Right atrium auricular region (tissue), 2 donors: Measurements from ENCODE around the gene TMEM150A. TPM values are rescaled to one million over a fixed set of nuclear protein-coding genes. Genes with fewer than 3 reads are reported as not detected.

Source experiments
- DNase-seq: peaks from one replicate; pipeline ENCODE4 v3.0.0-alpha.2; 2019; ENCODE audit warnings: low spot score
- H3K27ac ChIP-seq, 2 donors: fragments of 200-600 bp; sonication (generic); 1 replicate in 1 of 2; 2 replicates in 1 of 2; pipeline ENCODE4 v1.5.1; 2016 to 2019
- H3K27me3 ChIP-seq, 2 donors: fragments of 200-600 bp; sonication (generic); one replicate each; pipeline versions ENCODE4 v1.5.1 to v1.6.0; 2017 to 2019
- H3K36me3 ChIP-seq: fragments of 200-600 bp; sonication (generic); one replicate; pipeline ENCODE4 v1.5.1; 2016
- H3K4me1 ChIP-seq, 2 donors: fragments of 200-600 bp; sonication (generic); one replicate each; pipeline versions ENCODE4 v1.5.1 to v1.6.0; 2017 to 2019
- H3K4me3 ChIP-seq, 2 donors: fragments of 200-600 bp; sonication (generic); 1 replicate in 1 of 2; 2 replicates in 1 of 2; pipeline ENCODE4 v1.5.1; 2017 to 2019; ENCODE audit warnings: mild to moderate bottlenecking in 1 of 2, moderate library complexity in 1 of 2
- H3K9me3 ChIP-seq, 2 donors: fragments of 200-600 bp; sonication (generic); one replicate each; pipeline ENCODE4 v1.5.1; 2019
- total RNA-seq, 2 donors: library from RNA; depleted of rRNA; stranded (reverse); fragments of >200 nt; gene quantifications; one replicate each; pipeline ENCODE4 v1.1.0, GENCODE V29; 2016
- TF ChIP-seq, protein P1 (sequence below), 2 donors: fragments of 200-600 bp; sonication (generic); IDR thresholded peaks; one replicate each; pipeline ENCODE4 v1.5.1; 2019; ENCODE audit warnings: antibody characterized with exemption in 2 of 2

TMEM150A gene, protein sequence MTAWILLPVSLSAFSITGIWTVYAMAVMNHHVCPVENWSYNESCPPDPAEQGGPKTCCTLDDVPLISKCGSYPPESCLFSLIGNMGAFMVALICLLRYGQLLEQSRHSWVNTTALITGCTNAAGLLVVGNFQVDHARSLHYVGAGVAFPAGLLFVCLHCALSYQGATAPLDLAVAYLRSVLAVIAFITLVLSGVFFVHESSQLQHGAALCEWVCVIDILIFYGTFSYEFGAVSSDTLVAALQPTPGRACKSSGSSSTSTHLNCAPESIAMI
- 10 to 100 TPM; 15.8 to 21.7 TPM for total RNA-seq

GRCh38 chr2:85602476-85603234 lies at the start of gene TMEM150A:
TMEM150A (minus strand) TSS chr2:85602698; CDS start chr2:85601948, 750 bp downstream.
- no peaks in the 10 kb centered on the region for H3K9me3 ChIP-seq
- H3K36me3 ChIP-seq = peaks cover 22% of the 10 kb centered on the region
- H3K4me1 ChIP-seq = peaks cover 0 to 60% of the 10 kb centered on the region in 2 donors
- TF ChIP-seq, protein P1, sequence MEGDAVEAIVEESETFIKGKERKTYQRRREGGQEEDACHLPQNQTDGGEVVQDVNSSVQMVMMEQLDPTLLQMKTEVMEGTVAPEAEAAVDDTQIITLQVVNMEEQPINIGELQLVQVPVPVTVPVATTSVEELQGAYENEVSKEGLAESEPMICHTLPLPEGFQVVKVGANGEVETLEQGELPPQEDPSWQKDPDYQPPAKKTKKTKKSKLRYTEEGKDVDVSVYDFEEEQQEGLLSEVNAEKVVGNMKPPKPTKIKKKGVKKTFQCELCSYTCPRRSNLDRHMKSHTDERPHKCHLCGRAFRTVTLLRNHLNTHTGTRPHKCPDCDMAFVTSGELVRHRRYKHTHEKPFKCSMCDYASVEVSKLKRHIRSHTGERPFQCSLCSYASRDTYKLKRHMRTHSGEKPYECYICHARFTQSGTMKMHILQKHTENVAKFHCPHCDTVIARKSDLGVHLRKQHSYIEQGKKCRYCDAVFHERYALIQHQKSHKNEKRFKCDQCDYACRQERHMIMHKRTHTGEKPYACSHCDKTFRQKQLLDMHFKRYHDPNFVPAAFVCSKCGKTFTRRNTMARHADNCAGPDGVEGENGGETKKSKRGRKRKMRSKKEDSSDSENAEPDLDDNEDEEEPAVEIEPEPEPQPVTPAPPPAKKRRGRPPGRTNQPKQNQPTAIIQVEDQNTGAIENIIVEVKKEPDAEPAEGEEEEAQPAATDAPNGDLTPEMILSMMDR (IDR thresholded peaks at IDR 0.05) = peak in 1 of 2 donors; percentile 20
- peak within 1 kb of the TSS; percentile 88 to 90 for H3K27ac ChIP-seq
- H3K27me3 ChIP-seq = no peaks in the 10 kb centered on the region
- peak; percentile 95 for DNase-seq
- H3K4me3 ChIP-seq = peak within 1 kb of the TSS; percentile 78 to 89

- TF ChIP-seq, protein P1 (IDR thresholded peaks at IDR 0.05) = no peak
- no peaks in the 10 kb centered on the region for H3K27me3 ChIP-seq
Observed at GRCh38 chr2:85652056-85652455, 49.6 kb upstream of the TMEM150A start.

GRCh38 chr2:85651097-85651496 lies 48.6 kb upstream of the TMEM150A start:
- Histone ChIP-seq H3K36me3 (peaks cover 57% of the 10 kb centered on the region), H3K4me3 (no peak overlapping the region), H3K27ac (no peak overlapping the region), H3K9me3 (no peaks in the 10 kb centered on the region), H3K4me1 (peaks cover 0 to 7% of the 10 kb centered on the region in 2 donors), H3K27me3 (no peaks in the 10 kb centered on the region)
- TF ChIP-seq, protein P1 (IDR thresholded peaks at IDR 0.05) = no peak
- DNase-seq = no peak

More at GRCh38 chr2:85652056-85652455, 49.6 kb upstream of the TMEM150A start:
- Histone ChIP-seq H3K27ac (no peak overlapping the region), H3K4me3 (no peak overlapping the region), H3K36me3 (peaks cover 50% of the 10 kb centered on the region), H3K9me3 (no peaks in the 10 kb centered on the region), H3K4me1 (peaks cover 0 to 7% of the 10 kb centered on the region in 2 donors)
- no peak for DNase-seq

DNA sequence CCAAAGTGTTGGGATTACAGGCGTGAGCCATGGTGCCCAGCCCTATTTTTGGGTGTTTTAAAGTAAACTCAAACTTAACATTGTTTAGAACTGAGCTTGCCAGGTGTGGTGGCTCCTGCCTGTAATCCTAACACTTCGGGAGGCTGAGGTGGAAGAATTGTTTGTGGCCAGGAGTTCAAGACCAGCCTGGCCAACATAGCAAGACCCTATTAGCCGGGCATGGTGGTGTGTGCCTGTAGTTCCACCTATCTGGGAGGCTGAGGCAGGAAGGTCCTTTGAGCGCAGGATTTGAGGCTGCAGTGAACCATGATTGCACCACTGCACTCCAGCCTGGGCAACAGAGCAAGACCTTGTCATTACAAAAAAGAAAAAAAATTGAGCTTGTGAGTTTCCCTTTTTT lies 48.0 kb upstream of the TMEM150A start:
- H3K4me3 ChIP-seq = no peak overlapping the region

DNA sequence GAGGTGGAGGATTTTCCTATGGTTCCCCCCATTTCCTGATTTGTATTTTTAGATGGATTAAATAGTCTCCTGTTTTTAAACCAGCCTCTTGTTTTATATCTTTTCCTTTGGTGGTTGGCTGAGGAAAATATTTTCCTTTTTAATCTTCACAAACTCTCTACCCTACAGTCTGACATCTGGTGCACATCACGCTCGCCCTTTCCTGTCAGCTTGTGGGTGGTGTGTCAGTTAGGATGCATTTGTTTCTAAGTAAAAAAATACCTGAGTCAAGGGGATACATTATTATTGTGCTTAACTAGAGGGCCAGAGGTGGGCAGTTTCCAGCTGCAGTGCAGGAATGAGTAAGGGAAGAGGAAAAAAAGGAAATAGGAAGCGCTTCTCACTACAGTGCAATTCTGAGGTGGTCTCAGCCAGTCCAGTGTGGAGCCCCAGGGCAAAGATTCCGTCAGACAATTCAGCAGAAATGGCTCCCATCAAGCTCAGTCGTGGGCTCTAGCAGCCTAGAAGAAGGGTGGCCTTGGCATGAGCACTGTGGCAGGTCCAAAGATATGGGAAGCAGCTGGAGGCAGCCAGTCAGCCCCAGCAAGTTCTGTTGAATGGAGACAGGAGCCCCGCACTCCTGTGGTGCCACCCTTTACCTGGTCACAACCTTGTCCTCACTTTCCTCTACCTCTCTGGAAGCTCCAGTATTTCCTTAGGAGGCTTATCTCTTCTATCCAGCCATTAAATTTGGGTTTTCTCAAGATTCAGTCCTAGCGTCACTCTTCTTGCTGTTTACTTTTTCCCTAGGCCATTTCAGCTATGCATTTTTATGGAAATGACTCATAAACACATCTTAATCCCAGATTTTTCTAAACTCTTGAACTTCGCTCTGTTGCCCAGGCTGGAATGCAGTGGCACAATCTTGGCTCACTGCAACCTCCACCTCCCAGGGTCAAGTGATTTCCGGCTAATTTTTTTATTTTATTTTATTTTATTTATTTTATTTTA lies 47.0 kb upstream of the TMEM150A start:
- H3K27me3 ChIP-seq = no peaks in the 10 kb centered on the region
- no peak overlapping the region for H3K4me3 ChIP-seq
- TF ChIP-seq, protein P1 (IDR thresholded peaks at IDR 0.05) = no peak
- peaks cover 0 to 7% of the 10 kb centered on the region in 2 donors for H3K4me1 ChIP-seq
- no peak for DNase-seq
- H3K27ac ChIP-seq = peak overlapping the region in 1 of 2 donors; percentile 36
- no peaks in the 10 kb centered on the region for H3K9me3 ChIP-seq
- H3K36me3 ChIP-seq = peaks cover 73% of the 10 kb centered on the region

More for the DNA sequence above, 48.0 kb upstream of the TMEM150A start:
- Histone ChIP-seq H3K27ac (no peak overlapping the region), H3K4me1 (peaks cover 0 to 7% of the 10 kb centered on the region in 2 donors), H3K36me3 (peaks cover 64% of the 10 kb centered on the region), H3K9me3 (no peaks in the 10 kb centered on the region), H3K27me3 (no peaks in the 10 kb centered on the region)
- no peak for DNase-seq
- TF ChIP-seq, protein P1 (IDR thresholded peaks at IDR 0.05) = no peak
